Vagina (tissue), 2 donors: ENCODE results near the gene YBX2. TPM values are rescaled to one million over a fixed set of nuclear protein-coding genes. Genes with fewer than 3 reads are reported as not detected.

Experiments used
- DNase-seq, 2 donors: peaks; one replicate each; pipeline ENCODE4 v3.0.0-alpha.2; 2017; ENCODE audit errors: extremely low spot score in 2 of 2
- H3K27ac ChIP-seq: fragments of 200-600 bp; sonication (generic); one replicate; pipeline ENCODE4 v1.5.1; 2019
- H3K27me3 ChIP-seq: fragments of 200-600 bp; sonication (generic); one replicate; pipeline ENCODE4 v1.5.1; 2019
- H3K36me3 ChIP-seq, 2 donors: fragments of 200-600 bp; sonication (generic); one replicate each; pipeline ENCODE4 v1.5.1; 2017 to 2019
- H3K4me1 ChIP-seq: fragments of 200-600 bp; sonication (generic); one replicate; pipeline ENCODE4 v1.5.1; 2019
- H3K4me3 ChIP-seq, 2 donors: fragments of 200-600 bp; sonication (generic); 1 replicate in 1 of 2; 2 replicates in 1 of 2; pipeline ENCODE4 v1.5.1; 2016 to 2019
- H3K9me3 ChIP-seq: fragments of 200-600 bp; sonication (generic); one replicate; pipeline ENCODE4 v1.5.1; 2019
- CTCF ChIP-seq, 3 experiments: fragments of 450-650 bp in 2 of 3; fragments of 200-600 bp in 1 of 3; sonication (generic) in 1 of 3; IDR thresholded peaks; one replicate each; pipeline ENCODE4 v1.5.1; 2017 to 2019; ENCODE audit warnings: antibody characterized with exemption in 3 of 3, mild to moderate bottlenecking in 2 of 3, moderate library complexity in 2 of 3
- POLR2A ChIP-seq, 2 donors: fragments of 450-650 bp; IDR thresholded peaks; one replicate each; pipeline ENCODE4 v1.6.1; 2017; ENCODE audit warnings: antibody characterized with exemption in 2 of 2, mild to moderate bottlenecking in 2 of 2, moderate library complexity in 2 of 2
- POLR2AphosphoS5 ChIP-seq, 2 donors: sonication (generic); formaldehyde crosslinking; IDR thresholded peaks; one replicate each; pipeline ENCODE4 v1.9.0; 2017; ENCODE audit warnings: antibody characterized with exemption in 2 of 2, mild to moderate bottlenecking in 2 of 2, low read depth in 1 of 2; ENCODE audit not compliant: insufficient read depth in 1 of 2
- intact Hi-C: fragments of 100-400 bp; cut with DNase I; formaldehyde crosslinking; loops from one replicate; pipeline ENCODE4 v1.15.1; 2023
- total RNA-seq: library from RNA; depleted of rRNA; stranded (reverse); fragments of >200 nt; gene quantifications from one replicate; pipeline ENCODE4 v1.2.3, GENCODE V29; 2016

Gene YBX2
- total RNA-seq, 1 donor from 2014 or later = 0.25 TPM

- intact Hi-C loops = no loop called here
- H3K36me3 ChIP-seq = peaks cover 0 to 63% of the 10 kb centered on the region in 2 donors
These were observed 23.9 kb upstream of the YBX2 start for GRCh38 chr17:7318121-7318860.

GRCh38 chr17:7317161-7317803, 22.8 kb upstream of the YBX2 start:
- DNase-seq = no peak
- Histone ChIP-seq H3K27ac (no peak overlapping the region), H3K9me3 (no peaks in the 10 kb centered on the region), H3K36me3 (peaks cover 0 to 63% of the 10 kb centered on the region in 2 donors), H3K4me3 (no peak overlapping the region), H3K27me3 (no peaks in the 10 kb centered on the region), H3K4me1 (peaks cover 30% of the 10 kb centered on the region)
- TF ChIP-seq POLR2AphosphoS5 (IDR thresholded peaks at IDR 0.05; ENCODE audit: insufficient read depth in 1 of 2, low read depth in 1 of 2) (no peak), CTCF (IDR thresholded peaks at IDR 0.05) (no peak), POLR2A (IDR thresholded peaks at IDR 0.05) (no peak)
- intact Hi-C loops = no loop called here

More at GRCh38 chr17:7318121-7318860, 23.9 kb upstream of the YBX2 start:
- DNase-seq = no peak
- Histone ChIP-seq H3K4me1 (peaks cover 24% of the 10 kb centered on the region), H3K27ac (no peak overlapping the region), H3K9me3 (no peaks in the 10 kb centered on the region), H3K4me3 (no peak overlapping the region), H3K27me3 (no peaks in the 10 kb centered on the region)
- no peak for TF ChIP-seq CTCF (IDR thresholded peaks at IDR 0.05)
- TF ChIP-seq POLR2A (IDR thresholded peaks at IDR 0.05) = no peak
- no peak for TF ChIP-seq POLR2AphosphoS5 (IDR thresholded peaks at IDR 0.05; ENCODE audit: insufficient read depth in 1 of 2, low read depth in 1 of 2)

GRCh38 chr17:7315570-7316235, 21.3 kb upstream of the YBX2 start:
- no peak for DNase-seq
- Histone ChIP-seq H3K4me3 (peak overlapping the region; percentile 87 to 95), H3K4me1 (peaks cover 42% of the 10 kb centered on the region), H3K9me3 (no peaks in the 10 kb centered on the region), H3K27me3 (no peaks in the 10 kb centered on the region), H3K36me3 (peaks cover 3 to 62% of the 10 kb centered on the region in 2 donors), H3K27ac (peak overlapping the region; percentile 91)
- intact Hi-C loops = no loop called here
- TF ChIP-seq POLR2A (IDR thresholded peaks at IDR 0.05) (no peak), POLR2AphosphoS5 (IDR thresholded peaks at IDR 0.05; ENCODE audit: insufficient read depth in 1 of 2, low read depth in 1 of 2) (peak in 1 of 2 donors; percentile 6), CTCF (IDR thresholded peaks at IDR 0.05) (no peak)

GRCh38 chr17:7314719-7315569, 20.5 kb upstream of the YBX2 start, which contains the start of gene GPS2:
Gene GPS2, minus strand, starts transcription at chr17:7315360. Its CDS starts 308 bp downstream, at chr17:7315052.
- no peaks in the 10 kb centered on the region for H3K9me3 ChIP-seq
- peaks cover 50% of the 10 kb centered on the region for H3K4me1 ChIP-seq
- intact Hi-C loops = loop anchor here (5.0 kb wide), 1 partner anchor 32 kb away; no protein-coding TSS in a partner anchor
- DNase-seq = no peak
- peaks cover 3 to 66% of the 10 kb centered on the region in 2 donors for H3K36me3 ChIP-seq
- peak within 1 kb of the TSS; percentile 87 to 95 for H3K4me3 ChIP-seq
- peak within 1 kb of the TSS; percentile 91 for H3K27ac ChIP-seq
- no peaks in the 10 kb centered on the region for H3K27me3 ChIP-seq
- TF ChIP-seq CTCF (IDR thresholded peaks at IDR 0.05) = no peak
- TF ChIP-seq POLR2A (IDR thresholded peaks at IDR 0.05) = peak in 1 of 2 donors; percentile 60
- TF ChIP-seq POLR2AphosphoS5 (IDR thresholded peaks at IDR 0.05; ENCODE audit: insufficient read depth in 1 of 2, low read depth in 1 of 2) = peak; percentile 92 to 96
